GM21423 (cell line): Measurements from ENCODE around the gene MYL12B.
"Not testable (repeated sequence)": the region's sequence is repeated elsewhere in the genome, so short reads cannot be mapped to it uniquely, and the experiment has no call there.

Experiments
- ATAC-seq: cut with Tn5 transposase; IDR thresholded peaks from one replicate; pipeline ENCODE4 v1.9.1; 2021; ENCODE audit warnings: mild to moderate bottlenecking, moderate library complexity; ENCODE audit not compliant: unreplicated experiment

MYL12B gene

DNA sequence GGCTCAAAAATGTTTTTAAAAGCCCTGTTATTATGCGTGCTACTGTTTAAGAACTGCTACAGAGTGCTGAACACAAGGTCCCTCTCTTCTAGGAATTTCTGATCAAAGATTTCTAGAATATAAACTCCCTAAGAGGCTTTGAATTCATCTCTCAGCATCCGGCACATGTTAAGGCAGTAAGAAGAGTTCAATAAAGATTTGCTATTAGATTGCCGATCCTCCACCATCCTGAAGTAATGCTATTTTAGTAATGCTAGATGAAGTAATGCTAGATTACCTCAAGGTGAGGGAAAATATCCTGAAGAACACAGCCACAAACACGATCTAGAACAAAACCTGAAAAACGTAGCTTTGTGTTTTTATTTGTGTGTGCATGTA lies 949 bp upstream of the MYL12B start:
- no peak for ATAC-seq

GRCh38 chr18:3262234-3263131 lies 550 bp downstream of the MYL12B start:
- ATAC-seq = peak; percentile 35

DNA sequence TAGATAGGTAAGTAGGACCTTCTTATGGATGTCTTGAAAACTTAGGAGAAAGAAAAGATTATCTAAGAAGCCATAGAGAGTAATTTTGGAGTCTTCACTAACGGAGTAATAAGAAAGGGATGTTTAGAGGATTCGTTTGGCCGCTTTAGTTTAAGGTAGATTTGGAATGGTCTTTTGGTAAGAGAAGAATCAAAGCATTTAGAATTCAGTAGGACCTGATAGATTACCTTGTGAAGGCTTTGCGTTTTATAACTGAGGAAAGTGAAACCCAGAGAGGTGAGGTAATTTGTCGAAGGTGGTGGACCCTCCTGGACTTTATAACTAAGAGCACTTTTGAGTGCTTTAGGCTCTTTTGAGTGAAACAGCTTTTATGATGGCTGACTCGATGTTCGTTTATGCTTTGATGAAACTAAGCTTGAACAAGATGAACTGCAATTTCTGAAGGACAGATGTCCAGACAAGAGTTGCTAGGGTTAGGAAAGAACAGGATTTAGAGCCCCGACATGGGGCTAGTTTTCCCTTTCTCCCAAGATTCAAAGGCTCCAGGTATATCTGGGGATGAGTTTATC lies 1.3 kb downstream of the MYL12B start:
- ATAC-seq = no peak

DNA sequence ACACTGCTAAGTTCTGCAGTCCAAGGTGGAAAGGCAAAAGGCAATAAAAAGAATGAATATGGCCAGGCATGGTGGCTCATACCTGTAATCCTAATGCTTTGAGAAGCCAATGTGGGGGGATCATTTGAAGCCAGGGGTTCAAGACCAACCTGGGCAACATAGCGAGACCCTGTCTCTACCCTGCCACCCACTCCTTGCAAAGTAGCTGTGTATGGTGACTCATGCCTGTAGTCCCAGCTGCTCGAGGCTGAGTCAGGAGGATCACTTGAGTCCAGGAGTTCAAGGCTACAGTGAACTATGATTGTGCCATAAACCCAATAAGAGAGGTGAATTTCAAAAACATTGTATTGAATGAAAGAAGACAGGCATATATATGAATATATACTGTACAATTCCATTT lies 2.4 kb downstream of the MYL12B start:
- no peak for ATAC-seq

DNA sequence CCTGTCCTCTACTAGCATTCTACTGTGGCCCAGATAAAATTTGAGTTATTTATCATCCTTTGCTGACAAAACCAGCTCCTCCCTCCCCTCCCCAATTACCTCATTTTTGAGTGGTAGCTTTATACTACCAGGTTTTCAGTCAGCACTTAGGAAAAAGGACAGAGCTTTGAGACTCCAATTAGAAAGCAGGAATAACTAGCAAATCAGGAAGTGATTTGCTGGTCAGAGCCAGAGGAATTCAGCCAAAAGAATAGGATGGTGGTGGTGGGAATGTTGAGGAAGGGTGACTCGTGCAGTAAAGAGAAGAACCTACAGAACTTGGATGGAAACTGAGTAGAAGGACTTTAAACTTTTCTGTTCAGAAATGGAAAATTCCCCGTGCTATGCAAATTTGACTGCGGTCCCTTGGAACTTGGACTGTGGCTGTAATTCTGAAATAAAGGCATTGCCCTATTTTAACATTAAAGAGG lies 3.7 kb downstream of the MYL12B start:
- no peak for ATAC-seq

- ATAC-seq = no peak
Observed at GRCh38 chr18:3266062-3266608, 4.2 kb downstream of the MYL12B start.

- ATAC-seq = no peak
Observed at GRCh38 chr18:3268306-3268705, 6.4 kb downstream of the MYL12B start.

- no peak for ATAC-seq
Observed at GRCh38 chr18:3269241-3269913, 7.4 kb downstream of the MYL12B start.

GRCh38 chr18:3269914-3270299 lies 8.0 kb downstream of the MYL12B start:
- no peak for ATAC-seq

GRCh38 chr18:3273042-3273441 lies 11.1 kb downstream of the MYL12B start:
- ATAC-seq = no peak

DNA sequence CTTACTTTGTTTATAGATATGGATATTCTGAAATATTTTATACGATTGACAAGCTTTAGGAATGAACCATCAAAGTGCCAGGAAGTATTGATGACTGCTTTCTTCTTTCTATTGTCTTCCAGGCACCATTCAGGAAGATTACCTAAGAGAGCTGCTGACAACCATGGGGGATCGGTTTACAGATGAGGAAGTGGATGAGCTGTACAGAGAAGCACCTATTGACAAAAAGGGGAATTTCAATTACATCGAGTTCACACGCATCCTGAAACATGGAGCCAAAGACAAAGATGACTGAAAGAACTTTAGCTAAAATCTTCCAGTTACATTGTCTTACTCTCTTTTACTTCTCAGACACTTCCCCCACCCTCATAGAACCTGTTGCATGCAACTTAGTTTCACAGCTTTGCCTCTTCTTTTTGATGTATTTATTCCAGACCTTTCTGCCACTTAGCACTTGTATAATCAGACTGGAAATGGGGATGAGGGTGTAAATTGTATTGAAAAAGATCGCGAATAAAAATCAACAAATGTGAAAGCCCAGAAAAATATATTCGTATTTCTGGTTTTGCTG lies 15.8 kb downstream of the MYL12B start:
- ATAC-seq = not testable (repeated sequence)

- peak; percentile 76 for ATAC-seq
Observed at GRCh38 chr18:3279201-3280185, 17.6 kb downstream of the MYL12B start.

DNA sequence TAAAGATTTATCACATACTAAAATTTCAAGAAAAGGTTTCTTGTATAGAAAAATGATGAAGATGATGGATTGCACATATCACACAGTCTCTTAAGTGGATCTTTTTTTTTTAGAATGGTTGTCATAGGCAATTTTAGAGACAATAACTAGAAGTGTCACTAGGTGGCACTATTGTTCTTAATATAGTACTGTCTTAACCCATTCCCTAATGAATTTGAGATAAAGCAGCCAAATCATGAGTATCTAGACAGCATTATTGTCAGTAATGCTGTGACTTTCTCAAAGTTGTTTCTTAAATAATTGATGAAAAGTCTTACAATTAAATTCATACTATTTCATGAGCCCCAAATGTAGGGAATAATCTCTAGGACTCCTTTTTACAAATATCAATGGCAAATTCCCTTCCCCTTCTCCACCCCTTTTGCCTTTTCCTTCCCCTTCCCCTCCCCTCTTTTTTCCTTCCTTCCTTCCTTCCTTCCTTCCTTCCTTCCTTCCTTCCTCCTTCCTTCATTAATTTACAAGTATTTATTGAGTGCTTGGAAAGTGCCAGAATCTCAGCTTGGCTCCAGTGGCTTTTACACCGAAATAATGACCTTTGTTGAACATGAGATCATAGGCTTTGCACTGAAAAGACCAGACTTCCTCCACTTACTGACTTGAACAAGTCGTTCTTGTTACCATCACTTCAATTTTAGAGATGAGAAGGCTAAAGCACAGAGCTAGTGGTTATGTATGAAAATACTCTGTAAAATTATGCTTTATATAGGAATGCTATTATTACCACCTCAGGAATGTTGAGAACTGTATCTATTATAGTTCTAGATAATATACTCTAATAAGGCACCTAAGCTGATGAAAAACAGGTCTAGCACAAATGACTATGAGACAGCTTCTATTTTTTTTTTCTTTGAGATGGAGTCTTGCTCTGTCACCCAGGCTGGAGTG lies 19.8 kb downstream of the MYL12B start:
- no peak for ATAC-seq

DNA sequence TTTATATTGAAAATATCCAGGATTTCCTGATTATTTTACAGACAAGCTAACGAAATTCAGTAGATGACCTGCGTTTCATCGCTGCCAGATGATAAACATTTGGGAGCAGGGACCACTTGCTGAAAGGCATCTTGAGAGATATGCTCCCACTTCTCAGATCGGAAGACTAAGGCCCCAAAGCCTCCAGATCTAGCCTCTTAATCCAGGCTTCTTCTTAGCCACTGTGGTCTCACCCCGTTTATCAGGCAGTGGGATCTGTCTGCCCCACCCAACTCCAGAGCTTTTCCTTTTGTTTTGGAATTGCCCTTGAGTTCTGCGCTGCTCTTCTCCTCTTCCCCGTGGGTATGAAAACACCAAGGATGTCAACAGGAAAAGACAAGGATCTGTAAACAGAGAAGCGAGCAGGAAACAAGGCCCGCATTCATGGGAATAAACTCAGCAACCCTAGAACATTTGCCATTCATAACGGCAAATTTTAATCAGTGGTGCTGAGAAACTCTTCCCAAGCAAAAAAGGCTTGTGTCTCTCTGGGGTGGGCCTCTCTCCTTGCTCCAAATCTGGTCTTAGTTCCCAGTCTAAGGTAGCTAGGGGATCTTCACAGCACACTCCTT lies 21.4 kb downstream of the MYL12B start:
- no peak for ATAC-seq

- no peak for ATAC-seq
Observed at GRCh38 chr18:3283908-3284307, 22.0 kb downstream of the MYL12B start.

GRCh38 chr18:3284501-3284900 lies 22.6 kb downstream of the MYL12B start:
- ATAC-seq = no peak

DNA sequence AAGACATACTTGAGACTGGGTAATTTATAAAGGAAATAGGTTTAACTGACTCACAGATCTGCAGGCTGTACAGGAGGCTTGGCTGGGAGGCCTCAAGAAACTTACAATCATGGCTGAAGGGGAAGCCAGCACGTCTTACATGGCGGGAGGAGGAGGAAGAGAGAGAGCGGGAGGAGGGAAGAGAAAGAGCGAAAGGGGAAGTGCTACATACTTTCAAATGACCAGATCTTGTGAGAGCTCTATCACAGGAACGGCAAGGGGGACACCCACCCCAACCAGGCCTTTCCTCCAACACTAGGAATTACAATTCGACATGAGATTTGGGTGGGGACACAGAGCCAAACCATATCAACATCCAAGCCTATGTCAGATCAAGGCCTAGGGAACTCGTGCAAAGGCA lies 24.2 kb downstream of the MYL12B start:
- no peak for ATAC-seq

GRCh38 chr18:3293196-3293951 lies 31.4 kb downstream of the MYL12B start:
- no peak for ATAC-seq
